ENCODE data around the gene CRYBA2. TPM values are rescaled to one million over a fixed set of nuclear protein-coding genes. Genes with fewer than 3 reads are reported as not detected.
A peak's percentile ranks its signal among the peaks of the same experiment; 100 is the strongest.

CRYBA2 gene
- total and polyA plus RNA-seq, 2 experiments from 2014 or later: not detected

DNA sequence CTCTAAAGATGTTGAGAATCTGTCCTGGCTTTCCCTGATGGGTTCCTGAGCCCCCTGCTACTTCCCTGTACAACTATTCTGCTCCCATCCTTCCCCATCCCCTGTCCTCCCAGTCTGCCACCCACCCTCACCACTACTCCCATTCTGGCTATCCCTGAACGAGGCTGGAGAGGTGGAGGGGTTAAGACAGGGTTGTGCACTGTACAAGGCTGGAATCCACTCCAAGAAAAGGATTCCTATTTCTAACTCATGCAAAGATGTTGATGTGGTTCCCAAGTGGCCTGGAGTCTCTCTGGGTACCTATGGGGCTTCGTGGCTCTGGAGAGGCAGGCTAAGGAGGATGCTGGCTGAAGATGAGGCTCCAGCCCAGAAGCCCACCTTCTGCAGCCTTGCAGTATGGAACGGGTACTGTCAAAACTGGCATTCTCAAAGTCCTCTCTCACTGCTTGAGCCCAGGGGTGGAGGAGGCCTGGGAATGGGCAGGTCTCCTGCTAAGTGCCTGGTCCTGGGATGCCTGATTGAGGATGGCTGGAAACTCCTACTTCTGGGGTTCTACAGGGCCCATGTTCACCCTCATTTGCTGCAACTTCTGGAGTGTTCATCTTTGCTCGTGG, 7.0 kb downstream of the CRYBA2 start:
- H3K27me3 ChIP-seq (ENCODE audit: insufficient read depth): peaks cover 100% of the 10 kb centered on the region
- H3K27me3 Mint-ChIP-seq (ENCODE audit: insufficient read depth, low read depth, poor library complexity): peaks cover 96% of the 10 kb centered on the region
- TF ChIP-seq EZH2 (IDR thresholded peaks at IDR 0.05; ENCODE audit: low read depth, unreplicated experiment) (peak; percentile 63), ZNF114 (CRISPR knock-in tag; IDR thresholded peaks at IDR 0.05) (no peak)
- ATAC-seq (no peak), DNase-seq (ENCODE audit: low spot score) (no peak)
- no peaks in the 10 kb centered on the region for H3K9me2 ChIP-seq (ENCODE audit: insufficient read depth)
- H4K20me1 ChIP-seq (replicated peaks; ENCODE audit: insufficient read depth): peaks cover 18% of the 10 kb centered on the region
- H3K4me3 ChIP-seq: peak overlapping the region; percentile 51; the same call in 1 of the 2 replicates
- H3K36me3 Mint-ChIP-seq (ENCODE audit: low read depth): no peaks in the 10 kb centered on the region; the same call in 2 of the 3 replicates
- no peak overlapping the region for H2AFZ ChIP-seq
- H3K4me1 Mint-ChIP-seq: peaks cover 12% of the 10 kb centered on the region
- no peak overlapping the region for H3K27ac Mint-ChIP-seq
- peaks cover 3% of the 10 kb centered on the region; the same call in 2 of the 3 replicates for H3K9me3 Mint-ChIP-seq
- no peaks in the 10 kb centered on the region for H3K79me2 ChIP-seq (replicated peaks; ENCODE audit: insufficient read depth)
- H3K36me3 ChIP-seq (ENCODE audit: insufficient read depth): no peaks in the 10 kb centered on the region
- peak overlapping the region; percentile 56; the same call in 1 of the 3 replicates for H3K4me3 Mint-ChIP-seq
- 0 out of 2 replicates have a peak, but pooled peaks cover 4% of the 10 kb centered on the region for H3F3A ChIP-seq (replicated peaks; ENCODE audit: low read depth)
- peaks cover 23% of the 10 kb centered on the region; the same call in 1 of the 2 replicates for H3K4me1 ChIP-seq (ENCODE audit: insufficient read depth)
- H3K4me2 ChIP-seq: peak overlapping the region; percentile 81
- H3K27ac ChIP-seq (ENCODE audit: low read depth): no peak overlapping the region

DNA sequence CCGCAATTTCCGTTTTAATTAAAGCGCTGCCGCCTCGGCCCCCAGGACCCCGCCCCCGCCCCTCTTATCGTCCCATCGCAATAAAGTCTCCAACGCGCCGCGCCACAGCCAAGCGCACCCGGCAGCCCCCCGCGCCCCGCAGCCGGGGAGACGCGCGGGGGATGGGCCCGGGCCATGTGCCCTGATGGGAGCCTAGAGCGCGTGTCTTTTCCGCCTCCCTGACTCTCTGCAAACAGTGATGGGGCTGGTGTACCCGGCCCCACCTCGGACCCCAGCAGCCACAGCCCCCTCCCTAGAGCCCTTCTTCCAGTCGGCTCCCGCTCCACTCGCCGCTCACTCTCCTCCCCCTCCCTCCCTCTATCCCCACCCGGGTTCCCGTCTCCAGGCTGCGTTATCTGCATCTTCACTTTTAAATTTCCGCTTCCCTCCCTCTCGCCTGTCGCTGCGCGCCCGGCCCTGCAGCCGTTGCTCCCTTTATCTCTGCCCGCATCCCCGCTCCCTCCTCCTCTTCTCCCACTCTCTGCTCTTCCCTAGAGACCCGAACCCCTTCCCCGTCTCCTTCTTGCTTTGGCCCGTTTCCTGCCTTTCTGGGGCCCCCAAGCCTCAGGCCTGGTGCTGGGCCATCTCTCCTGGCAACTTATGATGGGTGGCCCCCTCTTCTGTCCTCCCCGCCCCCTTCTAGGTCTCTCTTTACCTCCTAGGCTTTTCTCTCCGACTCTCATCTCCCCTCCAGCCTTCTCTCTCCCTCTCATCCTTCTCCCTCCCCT, 7.7 kb downstream of the CRYBA2 start:
- no peaks in the 10 kb centered on the region for H3K79me2 ChIP-seq (replicated peaks; ENCODE audit: insufficient read depth)
- peaks cover 27% of the 10 kb centered on the region; the same call in 1 of the 2 replicates for H3K4me1 ChIP-seq (ENCODE audit: insufficient read depth)
- H3F3A ChIP-seq (replicated peaks; ENCODE audit: low read depth): 0 out of 2 replicates have a peak, but pooled peaks cover 4% of the 10 kb centered on the region
- H4K20me1 ChIP-seq (replicated peaks; ENCODE audit: insufficient read depth): peaks cover 18% of the 10 kb centered on the region
- TF ChIP-seq ZNF331 (CRISPR knock-in tag; IDR thresholded peaks at IDR 0.05; ENCODE audit: low read depth) (no peak), JUNB (IDR thresholded peaks at IDR 0.05; ENCODE audit: unreplicated experiment) (no peak), NANOG (IDR thresholded peaks at IDR 0.05; ENCODE audit: borderline replicate concordance) (peak; percentile 9; the same call in 1 of the 2 replicates), EZH2 (IDR thresholded peaks at IDR 0.05; ENCODE audit: low read depth, unreplicated experiment) (peak; percentile 89), EZH2phosphoT487 (IDR thresholded peaks at IDR 0.05; ENCODE audit: unreplicated experiment) (peak; percentile 19)
- TF ChIP-seq, protein P1, sequence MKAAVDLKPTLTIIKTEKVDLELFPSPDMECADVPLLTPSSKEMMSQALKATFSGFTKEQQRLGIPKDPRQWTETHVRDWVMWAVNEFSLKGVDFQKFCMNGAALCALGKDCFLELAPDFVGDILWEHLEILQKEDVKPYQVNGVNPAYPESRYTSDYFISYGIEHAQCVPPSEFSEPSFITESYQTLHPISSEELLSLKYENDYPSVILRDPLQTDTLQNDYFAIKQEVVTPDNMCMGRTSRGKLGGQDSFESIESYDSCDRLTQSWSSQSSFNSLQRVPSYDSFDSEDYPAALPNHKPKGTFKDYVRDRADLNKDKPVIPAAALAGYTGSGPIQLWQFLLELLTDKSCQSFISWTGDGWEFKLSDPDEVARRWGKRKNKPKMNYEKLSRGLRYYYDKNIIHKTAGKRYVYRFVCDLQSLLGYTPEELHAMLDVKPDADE (IDR thresholded peaks at IDR 0.05): peak; percentile 31; the same call in 1 of the 2 replicates
- H3K9me2 ChIP-seq (ENCODE audit: insufficient read depth): no peaks in the 10 kb centered on the region
- Mint-ChIP-seq H3K4me1 (peaks cover 17% of the 10 kb centered on the region), H3K27ac (no peak overlapping the region), H3K4me3 (peak overlapping the region; percentile 56), H3K36me3 (ENCODE audit: low read depth) (no peaks in the 10 kb centered on the region; the same call in 2 of the 3 replicates), H3K27me3 (ENCODE audit: insufficient read depth, low read depth, poor library complexity) (peaks cover 95% of the 10 kb centered on the region), H3K9me3 (peaks cover 3% of the 10 kb centered on the region; the same call in 2 of the 3 replicates)
- ATAC-seq (peak; percentile 25), DNase-seq (ENCODE audit: low spot score) (peak; percentile 86)
- no peak overlapping the region for H3K27ac ChIP-seq (ENCODE audit: low read depth)
- H3K36me3 ChIP-seq (ENCODE audit: insufficient read depth): no peaks in the 10 kb centered on the region
- peaks cover 99% of the 10 kb centered on the region for H3K27me3 ChIP-seq (ENCODE audit: insufficient read depth)
- peak overlapping the region; percentile 51 for H3K4me3 ChIP-seq
- H3K4me2 ChIP-seq: peak overlapping the region; percentile 81
- peak overlapping the region; percentile 59 for H2AFZ ChIP-seq
